ENCODE data around the gene FBXO27.

GRCh38 chr19:39070888-39071287 lies 38.5 kb upstream of the FBXO27 start:
- TF ChIP-seq, protein P1, sequence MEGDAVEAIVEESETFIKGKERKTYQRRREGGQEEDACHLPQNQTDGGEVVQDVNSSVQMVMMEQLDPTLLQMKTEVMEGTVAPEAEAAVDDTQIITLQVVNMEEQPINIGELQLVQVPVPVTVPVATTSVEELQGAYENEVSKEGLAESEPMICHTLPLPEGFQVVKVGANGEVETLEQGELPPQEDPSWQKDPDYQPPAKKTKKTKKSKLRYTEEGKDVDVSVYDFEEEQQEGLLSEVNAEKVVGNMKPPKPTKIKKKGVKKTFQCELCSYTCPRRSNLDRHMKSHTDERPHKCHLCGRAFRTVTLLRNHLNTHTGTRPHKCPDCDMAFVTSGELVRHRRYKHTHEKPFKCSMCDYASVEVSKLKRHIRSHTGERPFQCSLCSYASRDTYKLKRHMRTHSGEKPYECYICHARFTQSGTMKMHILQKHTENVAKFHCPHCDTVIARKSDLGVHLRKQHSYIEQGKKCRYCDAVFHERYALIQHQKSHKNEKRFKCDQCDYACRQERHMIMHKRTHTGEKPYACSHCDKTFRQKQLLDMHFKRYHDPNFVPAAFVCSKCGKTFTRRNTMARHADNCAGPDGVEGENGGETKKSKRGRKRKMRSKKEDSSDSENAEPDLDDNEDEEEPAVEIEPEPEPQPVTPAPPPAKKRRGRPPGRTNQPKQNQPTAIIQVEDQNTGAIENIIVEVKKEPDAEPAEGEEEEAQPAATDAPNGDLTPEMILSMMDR (IDR thresholded peaks at IDR 0.05 in 8 of 11, conservative IDR thresholded peaks at IDR 0.05 in 3 of 11): no peak
- TF ChIP-seq POLR2A (IDR thresholded peaks at IDR 0.05): no peak
- TF ChIP-seq POLR2AphosphoS5 (IDR thresholded peaks at IDR 0.05): no peak
